K562 (cell line): ENCODE measurements around the gene CPNE9. TPM values are rescaled to one million over a fixed set of nuclear protein-coding genes. Genes with fewer than 3 reads are reported as not detected.

Experiments
- BCOR ChIP-seq: fragments of 450-650 bp; IDR thresholded peaks from 2 replicates; pipeline ENCODE4 v1.6.1; 2016
- CBFA2T2 ChIP-seq: fragments of 450-650 bp; conservative IDR thresholded peaks from 2 replicates; pipeline ENCODE4 v1.6.1; 2017; ENCODE audit warnings: mild to moderate bottlenecking
- HDAC2 ChIP-seq: fragments of 450-650 bp; IDR thresholded peaks from 2 replicates; pipeline ENCODE4 v1.6.1; 2016; ENCODE audit warnings: mild to moderate bottlenecking
- HDGF ChIP-seq: fragments of 450-650 bp; IDR thresholded peaks from 2 replicates; pipeline ENCODE4 v1.6.1; 2016
- NFIC ChIP-seq: fragments of 450-650 bp; IDR thresholded peaks from 2 replicates; pipeline ENCODE4 v1.6.1; 2017; ENCODE audit warnings: mild to moderate bottlenecking, inconsistent platforms
- NR1H2 ChIP-seq: sonication (generic); formaldehyde crosslinking; IDR thresholded peaks from 2 replicates; pipeline ENCODE4 v1.4.0; 2020; ENCODE audit warnings: mild to moderate bottlenecking, missing genetic modification reagents
- PCBP1 ChIP-seq: fragments of 200-400 bp; formaldehyde crosslinking; IDR thresholded peaks from 2 replicates; pipeline ENCODE4 v1.6.1; 2018; ENCODE audit warnings: mild to moderate bottlenecking, low read depth, low read length; ENCODE audit not compliant: poor library complexity, severe bottlenecking
- PHF20 ChIP-seq: fragments of 450-650 bp; IDR thresholded peaks from 2 replicates; pipeline ENCODE4 v1.6.1; 2018; ENCODE audit not compliant: partially characterized antibody
- POLR3G ChIP-seq: IDR thresholded peaks from 2 replicates; pipeline ENCODE4 v1.6.1; 2011; ENCODE audit not compliant: insufficient read length, insufficient replicate concordance; ENCODE audit errors: extremely low read depth
- SP1 ChIP-seq: sonication (generic); formaldehyde crosslinking; IDR thresholded peaks from 2 replicates; pipeline ENCODE4 v1.8.1; 2022; ENCODE audit warnings: mild to moderate bottlenecking, missing genetic modification reagents
- TOE1 ChIP-seq, 2 experiments: fragments of 450-650 bp in 1 of 2; sonication (generic) in 1 of 2; formaldehyde crosslinking in 1 of 2; IDR thresholded peaks; 2 replicates each; pipeline versions ENCODE4 v1.7.1 to v1.8.0; 2016 to 2022; ENCODE audit warnings: borderline replicate concordance in 2 of 2, mild to moderate bottlenecking in 2 of 2, antibody characterized with exemption in 1 of 2, inconsistent platforms in 1 of 2, low read depth in 1 of 2, missing genetic modification reagents in 1 of 2, moderate library complexity in 1 of 2
- USF1 ChIP-seq: sonication (generic); formaldehyde crosslinking; IDR thresholded peaks from 2 replicates; pipeline ENCODE4 v1.9.0; 2022; ENCODE audit warnings: mild to moderate bottlenecking, missing genetic modification reagents
- USF2 ChIP-seq: sonication (generic); formaldehyde crosslinking; IDR thresholded peaks from 2 replicates; pipeline ENCODE4 v1.5.0; 2020; ENCODE audit warnings: missing genetic modification reagents
- ZBTB2 ChIP-seq: fragments of 450-650 bp; IDR thresholded peaks from 2 replicates; pipeline ENCODE4 v1.6.1; 2016; ENCODE audit warnings: antibody characterized with exemption
- ZFX ChIP-seq: sonication (generic); formaldehyde crosslinking; IDR thresholded peaks from 2 replicates; pipeline ENCODE4 v1.8.0; 2022; ENCODE audit warnings: mild to moderate bottlenecking, missing genetic modification reagents, moderate library complexity
- ZNF318 ChIP-seq, 2 experiments: fragments of 450-650 bp; IDR thresholded peaks; 2 replicates each; pipeline ENCODE4 v1.6.1; 2016; ENCODE audit warnings: mild to moderate bottlenecking in 2 of 2, borderline replicate concordance in 1 of 2, low read depth in 1 of 2, moderate library complexity in 1 of 2
- ZNF354B ChIP-seq: fragments of 250-450 bp; sonication (Bioruptor Pico); IDR thresholded peaks from 2 replicates; pipeline ENCODE4 v1.4.0; 2020
- ZNF408 ChIP-seq: fragments of 250-450 bp; sonication (Bioruptor Pico); IDR thresholded peaks from 2 replicates; pipeline ENCODE4 v1.4.0; 2020; ENCODE audit warnings: low read depth, mild to moderate bottlenecking, moderate library complexity
- polyA plus RNA-seq, 8 experiments: library from polyadenylated mRNA; depleted of rRNA in 4 of 8; stranded (reverse) in 5 of 8; unstranded in 3 of 8; fragments of >200 nt; fragmentation: Nextera tagmentation in 2 of 8; fragmentation: Illumina TruSeq in 1 of 8; extraction: Ambion mirVana in 2 of 8; extraction: Trizol in 1 of 8; gene quantifications; 2 replicates each; pipeline versions ENCODE4 v1.2.1 to v1.2.3, GENCODE V29; 2011 to 2014; ENCODE audit warnings: inconsistent platforms in 1 of 8, missing spikeins in 1 of 8
- total RNA-seq, 7 experiments: library from RNA; depleted of rRNA in 6 of 7; stranded (reverse); fragments of >200 nt in 6 of 7; fragmentation: Illumina TruSeq in 2 of 7; extraction: Trizol in 2 of 7; gene quantifications; 2 replicates each; pipeline versions ENCODE4 v1.2.1 to v1.2.3, GENCODE V29; 2011 to 2021; ENCODE audit warnings: low replicate concordance in 1 of 7

The CPNE9 gene
- total and polyA plus RNA-seq, 9 of the 15 experiments (the other 6 are each of a cell fraction or from before 2014, with no cell fraction given) = 0.22 to 0.56 (median 0.29) TPM; not detected in 3

GRCh38 chr3:9770276-9770812 lies 66.7 kb downstream of the CPNE9 start (continued):
- TF ChIP-seq ZNF318 (IDR thresholded peaks at IDR 0.05; ENCODE audit: borderline replicate concordance in 1 of 2, low read depth in 1 of 2) (no peak), USF2 (CRISPR knock-in tag) (peak; percentile 72), TOE1 (IDR thresholded peaks at IDR 0.05; ENCODE audit: borderline replicate concordance) (peak; percentile 91), TOE1 (CRISPR knock-in tag; IDR thresholded peaks at IDR 0.05; ENCODE audit: borderline replicate concordance, low read depth) (no peak), NFIC (peak; percentile 44), ZNF408 (CRISPR knock-in tag) (no peak), ZNF354B (no peak), NR1H2 (no peak), PCBP1 (peak; percentile 17), BCOR (peak; percentile 80; the same call in 1 of the 2 replicates), PHF20 (no peak), HDGF (0 out of 2 replicates have a peak, but pooled peaks have one; percentile 23), ZFX (no peak), POLR3G (no peak), HDAC2 (peak; percentile 29; the same call in 1 of the 2 replicates), ZBTB2 (no peak), SP1 (CRISPR knock-in tag) (no peak), CBFA2T2 (peak; percentile 69), USF1 (peak; percentile 86)
